ENCODE data around the gene KIAA0408. TPM values are rescaled to one million over a fixed set of nuclear protein-coding genes. Genes with fewer than 3 reads are reported as not detected.

Gene KIAA0408
- total RNA-seq, 1 experiment from 2014 or later: 3.1 TPM

DNA sequence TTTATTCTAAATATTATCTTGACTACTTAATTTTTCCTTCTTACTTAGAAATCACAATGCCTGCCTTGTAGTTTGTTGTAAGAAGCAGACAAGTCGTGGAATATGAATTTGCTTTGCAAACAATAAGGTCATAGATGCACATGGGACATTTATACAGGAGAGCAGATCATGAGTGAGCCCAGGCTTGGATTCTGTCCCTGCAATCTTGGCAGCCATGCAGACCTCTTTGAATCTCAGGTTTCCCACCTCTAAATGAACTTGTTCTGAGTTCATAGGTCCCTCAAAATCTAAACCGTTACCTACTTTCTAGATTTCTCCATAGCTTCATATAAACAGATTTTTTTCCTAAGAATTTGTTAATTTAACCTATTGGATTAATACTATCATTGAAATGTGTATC lies 19.5 kb downstream of the KIAA0408 start:
- Histone ChIP-seq H3K27ac (ENCODE audit: insufficient read length, low read depth, low read length) (no peak overlapping the region), H3K4me1 (ENCODE audit: insufficient read depth, low read length) (no peaks in the 10 kb centered on the region), H3K23me2 (ENCODE audit: insufficient read length, low read depth, low read length, poor library complexity, severe bottlenecking) (no peaks in the 10 kb centered on the region), H4K5ac (ENCODE audit: insufficient read length, low read depth, low read length) (no peak overlapping the region), H3K79me1 (ENCODE audit: insufficient read depth, low read depth, low read length, poor library complexity, severe bottlenecking) (no peaks in the 10 kb centered on the region), H3K23ac (ENCODE audit: insufficient read length, low read depth, low read length) (no peak overlapping the region), H3K27me3 (ENCODE audit: insufficient read depth, low read length) (no peaks in the 10 kb centered on the region), H3K9ac (ENCODE audit: extremely low read depth, insufficient read length, low read length) (no peak overlapping the region), H2BK5ac (ENCODE audit: insufficient read length, low read length) (no peak overlapping the region), H4K20me1 (ENCODE audit: control insufficient read depth, insufficient read depth, insufficient read length) (no peaks in the 10 kb centered on the region), H2BK15ac (ENCODE audit: low read depth, low read length) (no peak overlapping the region), H2AFZ (ENCODE audit: low read length) (no peak overlapping the region), H3K4ac (ENCODE audit: low read depth, low read length) (no peak overlapping the region), H2BK20ac (ENCODE audit: low read depth, low read length, poor library complexity, severe bottlenecking) (no peak overlapping the region), H3K56ac (ENCODE audit: insufficient read length, low read depth, low read length) (no peak overlapping the region), H3K4me2 (ENCODE audit: insufficient read depth, insufficient read length, low read length) (no peak overlapping the region), H4K91ac (ENCODE audit: insufficient read length, low read depth, low read length) (no peak overlapping the region), H3K14ac (ENCODE audit: insufficient read depth, low read length) (no peak overlapping the region), H3K79me2 (ENCODE audit: insufficient read depth, low read length) (no peaks in the 10 kb centered on the region), H2BK12ac (ENCODE audit: insufficient read length, low read depth, low read length) (no peak overlapping the region), H4K8ac (replicated peaks; ENCODE audit: insufficient read length, low read depth, low read length) (no peak overlapping the region), H2BK120ac (ENCODE audit: low read depth, low read length, poor library complexity, severe bottlenecking) (no peak overlapping the region), H3T11ph (ENCODE audit: low read length) (no peak overlapping the region), H3K18ac (ENCODE audit: insufficient read length, low read depth, low read length) (no peak overlapping the region), H3K9me3 (ENCODE audit: control insufficient read depth, low read depth, low read length) (no peaks in the 10 kb centered on the region), H2AK5ac (ENCODE audit: insufficient read length, low read length) (no peak overlapping the region)
- Mint-ChIP-seq H3K4me1 (peaks cover 6 to 7% of the 10 kb centered on the region in 2 experiments), H3K36me3 (ENCODE audit: insufficient read depth in 1 of 3, low read depth in 3 of 3) (peaks cover 0 to 6% (median 3%) of the 10 kb centered on the region in 3 experiments; a peak in 3 of 7 replicates), H3K27ac (no peak overlapping the region), H3K4me3 (no peak overlapping the region), H3K27me3 (ENCODE audit: low read depth) (no peaks in the 10 kb centered on the region), H3K9me3 (no peaks in the 10 kb centered on the region)
- no peak for DNase-seq
- TF ChIP-seq, protein P1, sequence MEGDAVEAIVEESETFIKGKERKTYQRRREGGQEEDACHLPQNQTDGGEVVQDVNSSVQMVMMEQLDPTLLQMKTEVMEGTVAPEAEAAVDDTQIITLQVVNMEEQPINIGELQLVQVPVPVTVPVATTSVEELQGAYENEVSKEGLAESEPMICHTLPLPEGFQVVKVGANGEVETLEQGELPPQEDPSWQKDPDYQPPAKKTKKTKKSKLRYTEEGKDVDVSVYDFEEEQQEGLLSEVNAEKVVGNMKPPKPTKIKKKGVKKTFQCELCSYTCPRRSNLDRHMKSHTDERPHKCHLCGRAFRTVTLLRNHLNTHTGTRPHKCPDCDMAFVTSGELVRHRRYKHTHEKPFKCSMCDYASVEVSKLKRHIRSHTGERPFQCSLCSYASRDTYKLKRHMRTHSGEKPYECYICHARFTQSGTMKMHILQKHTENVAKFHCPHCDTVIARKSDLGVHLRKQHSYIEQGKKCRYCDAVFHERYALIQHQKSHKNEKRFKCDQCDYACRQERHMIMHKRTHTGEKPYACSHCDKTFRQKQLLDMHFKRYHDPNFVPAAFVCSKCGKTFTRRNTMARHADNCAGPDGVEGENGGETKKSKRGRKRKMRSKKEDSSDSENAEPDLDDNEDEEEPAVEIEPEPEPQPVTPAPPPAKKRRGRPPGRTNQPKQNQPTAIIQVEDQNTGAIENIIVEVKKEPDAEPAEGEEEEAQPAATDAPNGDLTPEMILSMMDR (conservative IDR thresholded peaks at IDR 0.05): no peak
- no CpG with 5 or more reads among the region's 2 CpGs for WGBS (ENCODE audit: extremely low coverage, insufficient read length, low lambda C conversion rate)

Data from H9 (cell line).